H1 (cell line): Measurements from ENCODE around the gene FARP2. TPM values are rescaled to one million over a fixed set of nuclear protein-coding genes. Genes with fewer than 3 reads are reported as not detected.

Experiments
- CTCF ChIA-PET: fragments of 300-600 bp; sonication (Branson Sonifier 250); formaldehyde crosslinking; loops from one replicate; lab custom pipeline; 2021; ENCODE audit not compliant: partially characterized antibody; lab: Charles Lee
- POLR2A ChIA-PET: fragments of 300-600 bp; sonication (Branson Sonifier 250); formaldehyde crosslinking; loops from one replicate; lab custom pipeline; 2021; ENCODE audit warnings: inconsistent platforms; ENCODE audit not compliant: partially characterized antibody; lab: Charles Lee
- DNase-seq, 2 experiments: peaks; one replicate each; pipeline versions ENCODE4 v3.0.0 to v3.0.0-alpha.2; 2010 to 2022; ENCODE audit warnings: low spot score in 2 of 2, low read depth in 1 of 2, mixed read lengths in 1 of 2
- FAIRE-seq: peaks from 2 replicates; lab custom pipeline; 2011; peaks lifted over from hg19 to GRCh38; lab: Jason Lieb, UNC
- H2AFZ ChIP-seq: 2 replicates; pipeline ENCODE4 v1.8.1; 2012; ENCODE audit warnings: low read length, inconsistent platforms
- H2AK5ac ChIP-seq: 2 replicates; pipeline ENCODE4 v1.6.1; 2013; ENCODE audit warnings: low read depth, low read length
- H2BK120ac ChIP-seq: replicated peaks from 2 replicates; pipeline ENCODE3; 2013; ENCODE audit warnings: low read depth, low read length, inconsistent platforms
- H2BK12ac ChIP-seq: 2 replicates; pipeline ENCODE4 v1.6.1; 2013; ENCODE audit warnings: low read depth, low read length
- H2BK15ac ChIP-seq: 2 replicates; pipeline ENCODE4 v1.6.1; 2013; ENCODE audit warnings: low read length
- H2BK20ac ChIP-seq: 2 replicates; pipeline ENCODE4 v1.6.1; 2013; ENCODE audit warnings: low read length
- H2BK5ac ChIP-seq: 2 replicates; pipeline ENCODE4 v1.6.1; 2013; ENCODE audit warnings: low read depth, low read length
- H3K14ac ChIP-seq: 2 replicates; pipeline ENCODE4 v1.6.1; 2013; ENCODE audit warnings: inconsistent platforms; ENCODE audit not compliant: insufficient read length
- H3K18ac ChIP-seq: 2 replicates; pipeline ENCODE4 v1.6.1; 2013; ENCODE audit warnings: low read length; ENCODE audit errors: extremely low read depth
- H3K23ac ChIP-seq: 2 replicates; pipeline ENCODE4 v1.6.1; 2013; ENCODE audit warnings: inconsistent platforms; ENCODE audit not compliant: insufficient read length
- H3K23me2 ChIP-seq: 2 replicates; pipeline ENCODE4 v1.6.1; 2013; ENCODE audit warnings: low read depth, low read length
- H3K27ac ChIP-seq: 2 replicates; pipeline ENCODE4 v1.6.1; 2011; ENCODE audit warnings: low read depth, low read length, inconsistent platforms
- H3K27me3 ChIP-seq, 4 experiments: replicated peaks in 1 of 4; 1 replicate in 1 of 4; 2 replicates in 3 of 4; pipeline versions ENCODE4 v1.6.1 to v1.8.1; 2011 to 2013; ENCODE audit warnings: low read length in 3 of 4, mild to moderate bottlenecking in 3 of 4, inconsistent platforms in 2 of 4, mixed read lengths in 2 of 4, moderate library complexity in 1 of 4; ENCODE audit not compliant: control insufficient read depth in 3 of 4, insufficient read depth in 3 of 4; ENCODE audit errors: extremely low read depth in 1 of 4
- H3K36me3 ChIP-seq, 4 experiments: 2 replicates each; pipeline versions ENCODE4 v1.6.1 to v1.8.1; 2011 to 2013; ENCODE audit warnings: mild to moderate bottlenecking in 4 of 4, low read length in 3 of 4, moderate library complexity in 2 of 4, control low read depth in 1 of 4, inconsistent platforms in 1 of 4; ENCODE audit not compliant: insufficient read depth in 4 of 4, control insufficient read depth in 2 of 4
- H3K4ac ChIP-seq: replicated peaks from 2 replicates; pipeline ENCODE3; 2013; ENCODE audit warnings: low read length, low read depth, mixed read lengths, inconsistent platforms; ENCODE audit not compliant: insufficient read length
- H3K4me1 ChIP-seq, 4 experiments: replicated peaks in 1 of 4; 1 replicate in 1 of 4; 2 replicates in 3 of 4; pipeline versions ENCODE4 v1.6.1 to v1.8.1; 2011 to 2013; ENCODE audit warnings: low read length in 3 of 4, inconsistent platforms in 2 of 4, mixed read lengths in 1 of 4; ENCODE audit not compliant: insufficient read depth in 4 of 4, control insufficient read depth in 3 of 4
- H3K4me2 ChIP-seq, 2 experiments: 2 replicates each; pipeline versions ENCODE4 v1.6.1 to v1.8.1; 2011 to 2013; ENCODE audit warnings: low read depth in 2 of 2, low read length in 2 of 2, control low read depth in 1 of 2, inconsistent platforms in 1 of 2, mild to moderate bottlenecking in 1 of 2; ENCODE audit not compliant: insufficient read depth in 1 of 2
- H3K4me3 ChIP-seq, 4 experiments: fragments of 200-600, 300-600 bp in 1 of 4; sonication (generic), shearing (Covaris generic), sonication (Bioruptor Twin) in 1 of 4; 2 replicates each; pipeline versions ENCODE4 v1.5.1 to v1.8.1; 2011 to 2016; ENCODE audit warnings: low read length in 4 of 4, low read depth in 3 of 4, control low read depth in 2 of 4, inconsistent platforms in 2 of 4, mild to moderate bottlenecking in 2 of 4, mixed read lengths in 1 of 4, moderate library complexity in 1 of 4; ENCODE audit not compliant: insufficient read depth in 2 of 4; ENCODE audit errors: extremely low read depth in 1 of 4
- H3K56ac ChIP-seq: replicated peaks from 2 replicates; pipeline ENCODE3; 2013; ENCODE audit warnings: low read depth, mild to moderate bottlenecking, mixed read lengths, low read length, inconsistent platforms; ENCODE audit not compliant: insufficient read length
- H3K79me1 ChIP-seq: 2 replicates; pipeline ENCODE4 v1.6.1; 2013; ENCODE audit warnings: low read depth, low read length, control low read depth
- H3K79me2 ChIP-seq, 2 experiments: 2 replicates each; pipeline versions ENCODE4 v1.6.1 to v1.8.1; 2012 to 2013; ENCODE audit warnings: low read length in 2 of 2, mild to moderate bottlenecking in 2 of 2, inconsistent platforms in 1 of 2; ENCODE audit not compliant: insufficient read depth in 2 of 2, control insufficient read depth in 1 of 2
- H3K9ac ChIP-seq, 4 experiments: replicated peaks in 1 of 4; 1 replicate in 1 of 4; 2 replicates in 3 of 4; pipeline versions ENCODE4 v1.6.1 to v1.8.1; 2011 to 2013; ENCODE audit warnings: low read depth in 3 of 4, low read length in 3 of 4, control low read depth in 2 of 4, mild to moderate bottlenecking in 2 of 4, moderate library complexity in 2 of 4, inconsistent platforms in 1 of 4; ENCODE audit errors: extremely low read depth in 1 of 4
- H3K9me3 ChIP-seq, 2 experiments: 2 replicates each; pipeline versions ENCODE4 v1.6.1 to v1.8.1; 2012 to 2013; ENCODE audit warnings: mild to moderate bottlenecking in 2 of 2, moderate library complexity in 2 of 2, control low read depth in 1 of 2, inconsistent platforms in 1 of 2, low read depth in 1 of 2, low read length in 1 of 2, mixed read lengths in 1 of 2; ENCODE audit not compliant: insufficient read depth in 2 of 2
- H4K20me1 ChIP-seq, 2 experiments: replicated peaks in 1 of 2; 2 replicates each; pipeline versions ENCODE3 to v1.8.1; 2011 to 2013; ENCODE audit warnings: inconsistent platforms in 2 of 2, low read length in 2 of 2, mild to moderate bottlenecking in 1 of 2; ENCODE audit not compliant: insufficient read depth in 2 of 2, control insufficient read depth in 1 of 2
- H4K5ac ChIP-seq: 2 replicates; pipeline ENCODE4 v1.6.1; 2013; ENCODE audit warnings: low read length, low read depth, mixed read lengths, inconsistent platforms; ENCODE audit not compliant: insufficient read length
- H4K8ac ChIP-seq: 2 replicates; pipeline ENCODE4 v1.8.0; 2013; ENCODE audit warnings: mild to moderate bottlenecking, moderate library complexity, low read length, inconsistent platforms; ENCODE audit not compliant: insufficient read depth; ENCODE audit errors: extremely low read depth
- H4K91ac ChIP-seq: replicated peaks from 2 replicates; pipeline ENCODE3; 2013; ENCODE audit warnings: low read length, mixed read lengths, inconsistent platforms; ENCODE audit not compliant: insufficient read length
- CTBP2 ChIP-seq: IDR thresholded peaks from 2 replicates; pipeline ENCODE4 v1.7.0; 2011; ENCODE audit warnings: borderline replicate concordance, mild to moderate bottlenecking, moderate library complexity, mixed read lengths, low read length; ENCODE audit not compliant: insufficient read depth, insufficient read length
- EP300 ChIP-seq, 2 experiments: IDR thresholded peaks; 1 replicate in 1 of 2; 2 replicates in 1 of 2; pipeline ENCODE4 v1.6.1; 2011 to 2012; ENCODE audit warnings: low read depth in 2 of 2, low read length in 2 of 2, mild to moderate bottlenecking in 2 of 2, borderline replicate concordance in 1 of 2, inconsistent platforms in 1 of 2, moderate library complexity in 1 of 2
- GABPA ChIP-seq: IDR thresholded peaks from 2 replicates; pipeline ENCODE4 v1.6.1; 2011; ENCODE audit warnings: mild to moderate bottlenecking, low read length, moderate library complexity, borderline replicate concordance; ENCODE audit not compliant: insufficient read depth
- MAFK ChIP-seq: IDR thresholded peaks from 2 replicates; pipeline ENCODE4 v1.6.1; 2012; ENCODE audit warnings: low read depth, mild to moderate bottlenecking, improper control_type of control experiment, low read length
- MAX ChIP-seq: IDR thresholded peaks from 2 replicates; pipeline ENCODE4 v1.6.1; 2012; ENCODE audit warnings: inconsistent platforms
- RAD21 ChIP-seq, 2 experiments: IDR thresholded peaks in 1 of 2; conservative IDR thresholded peaks in 1 of 2; 2 replicates each; pipeline ENCODE4 v1.6.1; 2011; ENCODE audit warnings: low read depth in 2 of 2, low read length in 2 of 2, improper control_type of control experiment in 1 of 2, inconsistent platforms in 1 of 2, mild to moderate bottlenecking in 1 of 2, moderate library complexity in 1 of 2
- RBBP5 ChIP-seq: IDR thresholded peaks from 2 replicates; pipeline ENCODE4 v1.7.1; 2012; ENCODE audit warnings: low read depth, mild to moderate bottlenecking, inconsistent platforms, low read length, moderate library complexity, borderline replicate concordance
- SIX5 ChIP-seq: IDR thresholded peaks from 2 replicates; pipeline ENCODE4 v1.6.1; 2011; ENCODE audit warnings: mild to moderate bottlenecking, low read depth, low read length
- WGBS, 2 experiments: shearing (Covaris generic) in 1 of 2; methylation state at CpG; one replicate each; pipeline versions ENCODE4 v1.1.6 to v1.1.7; 2013 to 2015; ENCODE audit warnings: low lambda C conversion rate in 2 of 2, mixed read lengths in 2 of 2, inconsistent platforms in 1 of 2, low coverage in 1 of 2, missing lambda C conversion rate in 1 of 2; ENCODE audit not compliant: insufficient replicate concordance in 2 of 2, insufficient coverage in 1 of 2, insufficient read length in 1 of 2; ENCODE audit errors: extremely low coverage in 1 of 2, missing lambda C conversion rate in 1 of 2; 5-methylcytosine and 5-hydroxymethylcytosine counted together
- polyA plus RNA-seq, 7 experiments: library from polyadenylated mRNA; depleted of rRNA in 3 of 7; stranded (reverse) in 5 of 7; unstranded in 2 of 7; fragments of >200 nt in 5 of 7; fragments of 200-250 nt in 2 of 7; gene quantifications; 1 replicate in 5 of 7; 2 replicates in 1 of 7; 4 replicates in 1 of 7; pipeline versions ENCODE4 v1.2.1 to v1.2.3, GENCODE V29; 2011 to 2013; ENCODE audit warnings: missing spikeins in 2 of 7, mixed read lengths in 2 of 7
- total RNA-seq: library from RNA; stranded (reverse); fragmentation: NEBNext Ultra II Directional; extraction: Animal tissue kit (Norgen Biotek cat#: 25700); gene quantifications from 2 replicates; pipeline ENCODE4 v1.2.1, GENCODE V29; 2021

FARP2 gene
- total and polyA plus RNA-seq, 2 of the 8 experiments (the other 6 are each of a cell fraction or from before 2014, with no cell fraction given) = 12.4 to 33.4 TPM

- Histone ChIP-seq H3K27ac (no peak overlapping the region), H4K8ac (no peak overlapping the region)
Measured at GRCh38 chr2:241323778-241324177, 32.3 kb upstream of the FARP2 start.

More at GRCh38 chr2:241323778-241324177, 32.3 kb upstream of the FARP2 start:
- DNase-seq = no peak
- no peak overlapping the region for H2BK5ac ChIP-seq
- no peak overlapping the region for H2AK5ac ChIP-seq
- POLR2A ChIA-PET = interaction anchor here (0.8 to 2.1 kb wide), 6 partner anchors 8 to 44 kb away, joined by 4 to 8 read pairs (median 5); partner anchors contain the start of gene SEPTIN2
- H3K9ac ChIP-seq = no peak overlapping the region
- peaks cover 6% of the 10 kb centered on the region for H3K79me1 ChIP-seq
- no peak overlapping the region for H4K91ac ChIP-seq
- H3K23me2 ChIP-seq = no peaks in the 10 kb centered on the region; the same call in 1 of the 2 replicates
- TF ChIP-seq RBBP5 (no peak), CTBP2 (no peak), GABPA (no peak), MAFK (no peak), MAX (no peak), EP300 (IDR thresholded peaks at IDR 0.05; ENCODE audit: borderline replicate concordance in 1 of 2, low read depth in 2 of 2, low read length in 2 of 2) (no peak), RAD21 (IDR thresholded peaks at IDR 0.05 in 1 of 2, conservative IDR thresholded peaks at IDR 0.05 in 1 of 2; ENCODE audit: low read depth in 2 of 2, low read length in 2 of 2) (no peak), SIX5 (no peak)
- TF ChIP-seq, all 59 proteins: peak for 0
- CTCF ChIA-PET = no interaction called here
- no peak overlapping the region for H3K4me2 ChIP-seq
- no peak overlapping the region for H2BK15ac ChIP-seq
- no peak for FAIRE-seq
- no peak overlapping the region for H3K23ac ChIP-seq
- no peak overlapping the region for H2BK20ac ChIP-seq
- H3K18ac ChIP-seq = no peak overlapping the region
- H2AFZ ChIP-seq = no peak overlapping the region
- H2BK120ac ChIP-seq = no peak overlapping the region
- peaks cover 33 to 90% of the 10 kb centered on the region in 2 experiments for H3K79me2 ChIP-seq
- no peak overlapping the region for H4K5ac ChIP-seq
- peaks cover 0 to 35% (median 6%) of the 10 kb centered on the region in 4 experiments; a peak in 4 of 8 replicates for H3K36me3 ChIP-seq
- peaks cover 0 to 3% (median under 1%) of the 10 kb centered on the region in 4 experiments; a peak in 3 of 7 replicates for H3K4me1 ChIP-seq
- H3K14ac ChIP-seq = no peak overlapping the region
- 90% methylated on average over 5 of the region's 5 CpGs; no CpG with 5 or more reads in 1 of the 2 experiments for WGBS, 2 experiments
- no peak overlapping the region for H3K4me3 ChIP-seq
- no peak overlapping the region for H3K4ac ChIP-seq
- no peaks in the 10 kb centered on the region for H3K9me3 ChIP-seq
- H4K20me1 ChIP-seq = peaks cover 11 to 25% of the 10 kb centered on the region in 2 experiments
- no peak overlapping the region for H2BK12ac ChIP-seq
- no peak overlapping the region for H3K56ac ChIP-seq
- H3K27me3 ChIP-seq = no peaks in the 10 kb centered on the region
